Breast epithelium (tissue), 3 donors: ENCODE data around the gene OXLD1.

Source experiments
- CTCF ChIP-seq, 3 donors: fragments of 450-650 bp; IDR thresholded peaks; one replicate each; pipeline ENCODE4 v1.5.1; 2016 to 2017; ENCODE audit warnings: antibody characterized with exemption in 3 of 3, mild to moderate bottlenecking in 3 of 3, moderate library complexity in 3 of 3
- POLR2A ChIP-seq: fragments of 450-650 bp; IDR thresholded peaks from one replicate; pipeline ENCODE4 v1.6.1; 2016; ENCODE audit warnings: antibody characterized with exemption, mild to moderate bottlenecking, moderate library complexity

- TF ChIP-seq CTCF (IDR thresholded peaks at IDR 0.05) (no peak), POLR2A (no peak)
Measured at GRCh38 chr17:81691196-81691595, 24.8 kb upstream of the OXLD1 start.
